AG08395 (cell line): ENCODE data around the gene LRRC56.
"Not testable (repeated sequence)": the region's sequence is repeated elsewhere in the genome, so short reads cannot be mapped to it uniquely, and the experiment has no call there.

Experiments used
- DNase-seq: peaks from one replicate; pipeline ENCODE4 v3.0.0; 2012; ENCODE audit warnings: mixed read lengths, low spot score

Gene LRRC56

DNA sequence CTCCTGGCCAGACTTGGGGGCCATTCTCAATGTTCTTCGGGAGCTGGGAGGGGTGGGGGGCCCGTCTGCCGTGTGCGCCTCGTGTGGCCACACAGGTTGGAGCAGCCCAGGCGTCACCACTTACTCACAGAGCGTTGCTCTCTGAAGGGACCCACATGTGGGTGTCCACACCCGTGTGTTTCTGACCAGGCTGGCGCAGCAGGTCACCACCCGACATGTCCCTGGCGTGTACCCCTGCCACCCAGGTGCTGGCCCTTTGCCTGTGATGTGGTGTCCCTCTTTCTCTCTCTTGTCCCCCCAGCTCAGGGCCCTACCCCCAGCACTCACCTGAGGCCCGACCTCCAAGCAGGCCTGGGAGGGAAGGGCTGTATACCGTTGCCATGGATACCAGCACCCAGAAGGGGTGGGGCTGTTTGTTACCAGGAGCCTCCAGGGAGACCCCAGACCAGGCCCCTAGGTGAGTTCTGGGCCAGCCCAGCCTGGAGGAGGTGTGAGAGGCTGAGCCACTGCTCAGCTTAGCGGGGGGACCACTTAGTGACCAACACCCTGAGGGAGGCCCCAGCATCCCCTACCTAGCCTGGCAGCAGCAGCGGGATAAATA is 21.8 kb downstream of the LRRC56 start:
- no peak for DNase-seq

GRCh38 chr11:559712-560304 is 22.5 kb downstream of the LRRC56 start:
- no peak for DNase-seq

DNA sequence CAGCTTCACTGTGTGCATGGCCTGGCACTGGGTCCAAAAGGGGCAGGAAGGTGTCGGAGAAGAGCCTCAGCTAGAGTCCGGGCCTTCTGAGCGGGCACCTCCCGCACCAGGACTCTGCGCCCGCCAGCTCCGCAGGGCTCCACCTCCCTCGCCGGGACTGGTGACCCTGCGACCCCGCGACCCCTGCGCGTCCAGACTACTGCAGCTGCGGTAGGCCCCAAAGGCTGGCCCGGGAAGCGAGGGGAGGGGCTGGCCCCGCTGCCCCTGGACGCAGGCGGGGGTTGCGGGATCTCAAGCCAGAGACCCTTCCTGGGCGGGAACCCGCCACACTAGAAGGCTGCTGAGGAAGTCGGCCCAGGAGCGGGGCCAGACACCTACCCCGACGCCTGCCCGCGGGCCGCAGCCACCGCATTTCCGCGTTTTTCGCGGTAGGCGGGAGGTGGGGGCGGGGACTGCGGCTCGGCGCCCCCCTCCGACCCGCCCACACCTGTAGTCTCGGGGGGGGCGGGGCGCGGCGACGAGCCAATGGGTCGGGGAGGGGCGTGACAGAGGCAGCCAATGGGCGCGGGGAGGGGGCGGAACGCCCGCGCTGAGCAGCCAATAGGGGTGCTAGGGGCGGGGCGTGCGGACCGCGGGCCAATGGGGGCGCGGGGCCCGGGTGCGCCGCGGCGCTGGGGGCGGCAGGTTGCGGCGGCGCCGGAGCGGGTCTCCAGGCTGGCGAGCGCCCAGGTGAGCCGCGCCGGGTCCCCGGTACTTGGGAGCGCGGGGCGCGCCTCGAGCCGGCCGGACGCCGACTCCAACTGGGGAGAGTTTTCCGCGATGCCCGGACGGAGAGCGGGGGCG is 23.2 kb downstream of the LRRC56 start, which contains the start of the genes LMNTD2 and RASSF7:
Gene LMNTD2 (minus strand): TSS at position 434 of the 843 bp plus-strand sequence. CDS start 22 bp downstream, at position 412.
Gene RASSF7 (plus strand): TSS at position 666 of the 843 bp plus-strand sequence. CDS start 799 bp downstream, outside the sequence.
- peak; percentile 99 for DNase-seq

- no peak for DNase-seq
These were observed 24.0 kb downstream of the LRRC56 start for GRCh38 chr11:561148-562003.

DNA sequence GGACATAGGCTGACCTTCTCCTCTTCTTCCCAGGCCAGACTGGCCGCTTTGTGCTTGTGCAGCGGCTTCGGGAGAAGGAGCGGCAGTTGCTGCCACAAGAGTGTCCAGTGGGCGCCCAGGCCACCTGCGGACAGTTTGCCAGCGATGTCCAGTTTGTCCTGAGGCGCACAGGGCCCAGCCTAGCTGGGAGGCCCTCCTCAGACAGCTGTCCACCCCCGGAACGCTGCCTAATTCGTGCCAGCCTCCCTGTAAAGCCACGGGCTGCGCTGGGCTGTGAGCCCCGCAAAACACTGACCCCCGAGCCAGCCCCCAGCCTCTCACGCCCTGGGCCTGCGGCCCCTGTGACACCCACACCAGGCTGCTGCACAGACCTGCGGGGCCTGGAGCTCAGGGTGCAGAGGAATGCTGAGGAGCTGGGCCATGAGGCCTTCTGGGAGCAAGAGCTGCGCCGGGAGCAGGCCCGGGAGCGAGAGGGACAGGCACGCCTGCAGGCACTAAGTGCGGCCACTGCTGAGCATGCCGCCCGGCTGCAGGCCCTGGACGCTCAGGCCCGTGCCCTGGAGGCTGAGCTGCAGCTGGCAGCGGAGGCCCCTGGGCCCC is 24.8 kb downstream of the LRRC56 start:
- no peak for DNase-seq

DNA sequence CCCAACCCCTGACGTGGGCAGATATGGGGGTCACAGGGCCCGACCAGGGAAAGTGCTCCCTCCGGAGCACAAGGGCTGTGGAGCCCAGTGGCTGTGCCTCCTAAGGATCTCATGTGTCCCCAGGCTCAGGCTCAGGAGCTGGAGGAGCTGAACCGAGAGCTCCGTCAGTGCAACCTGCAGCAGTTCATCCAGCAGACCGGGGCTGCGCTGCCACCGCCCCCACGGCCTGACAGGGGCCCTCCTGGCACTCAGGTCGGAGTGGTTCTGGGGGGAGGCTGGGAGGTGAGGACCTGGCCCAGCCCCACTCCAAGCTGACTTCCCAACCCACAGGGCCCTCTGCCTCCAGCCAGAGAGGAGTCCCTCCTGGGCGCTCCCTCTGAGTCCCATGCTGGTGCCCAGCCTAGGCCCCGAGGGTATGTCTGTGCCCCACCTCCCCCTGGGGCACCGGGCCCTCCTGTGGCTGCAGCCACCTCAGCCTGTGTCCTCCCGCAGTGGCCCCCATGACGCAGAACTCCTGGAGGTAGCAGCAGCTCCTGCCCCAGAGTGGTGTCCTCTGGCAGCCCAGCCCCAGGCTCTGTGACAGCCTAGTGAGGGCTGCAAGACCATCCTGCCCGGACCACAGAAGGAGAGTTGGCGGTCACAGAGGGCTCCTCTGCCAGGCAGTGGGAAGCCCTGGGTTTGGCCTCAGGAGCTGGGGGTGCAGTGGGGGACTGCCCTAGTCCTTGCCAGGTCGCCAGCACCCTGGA is 25.9 kb downstream of the LRRC56 start:
- DNase-seq: no peak

DNA sequence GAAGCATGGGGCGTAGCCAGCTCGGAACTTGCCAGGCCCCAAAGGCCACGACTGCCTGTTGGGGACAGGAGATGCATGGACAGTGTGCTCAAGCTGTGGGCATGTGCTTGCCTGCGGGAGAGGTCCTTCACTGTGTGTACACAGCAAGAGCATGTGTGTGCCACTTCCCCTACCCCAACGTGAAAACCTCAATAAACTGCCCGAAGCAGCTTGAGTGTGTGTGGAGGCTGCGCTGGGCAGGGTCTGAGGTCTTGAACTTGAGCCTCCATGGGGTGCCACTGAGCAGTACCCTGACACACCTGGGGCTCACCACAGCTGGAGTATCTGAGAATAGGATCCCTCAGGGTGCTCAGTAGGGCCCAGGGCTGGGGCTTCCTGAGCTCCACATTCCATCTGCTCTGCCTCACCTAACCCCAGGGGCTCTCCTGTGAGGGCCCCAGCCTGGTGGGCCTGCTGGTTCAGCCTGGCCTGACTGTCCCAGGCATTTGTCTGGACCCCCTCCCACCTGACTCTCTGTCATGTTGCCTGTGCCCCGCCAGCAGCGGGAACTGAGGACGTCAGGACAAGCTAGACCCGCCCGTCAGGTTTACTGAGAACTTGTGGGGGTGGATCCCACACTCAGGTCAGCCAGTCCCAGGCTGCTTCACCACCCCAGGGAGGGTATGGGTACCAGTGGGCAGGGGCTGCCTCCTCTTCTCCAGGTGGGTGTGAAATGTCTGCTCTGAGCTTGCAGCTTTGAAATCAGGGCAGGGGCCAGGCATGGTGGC is 26.7 kb downstream of the LRRC56 start:
- DNase-seq: no peak

DNA sequence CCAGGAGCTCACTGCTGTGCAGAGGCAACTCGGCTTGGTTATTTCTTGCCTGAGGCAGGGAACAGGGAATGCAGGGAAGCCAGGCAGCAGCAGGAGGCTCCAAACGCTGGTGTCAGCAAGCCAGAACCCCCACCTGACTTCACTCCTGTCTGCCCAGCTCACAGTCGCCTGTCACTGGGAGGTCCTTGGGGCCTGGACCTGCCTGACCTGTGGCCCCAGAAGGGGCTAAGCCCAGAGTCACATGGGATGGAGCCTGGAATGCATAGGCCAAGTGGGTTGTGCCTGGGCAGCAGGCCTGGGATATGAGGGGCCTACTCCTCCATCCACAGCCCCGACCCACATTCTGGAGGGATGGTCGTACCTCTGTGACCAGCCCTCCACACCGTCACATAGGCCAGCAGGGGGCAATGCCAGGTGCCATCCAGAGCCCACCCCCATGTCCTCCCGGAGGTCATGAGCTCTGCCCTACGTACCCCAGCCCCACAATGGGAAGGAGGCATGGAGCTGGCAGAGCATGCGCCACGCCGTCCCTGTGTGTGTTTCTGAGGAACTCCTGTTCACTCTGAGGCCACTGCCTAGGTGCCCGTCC is 28.7 kb downstream of the LRRC56 start:
- no peak for DNase-seq

- no peak for DNase-seq
These were observed 29.8 kb downstream of the LRRC56 start for GRCh38 chr11:567011-567628.

GRCh38 chr11:567629-568292 is 30.4 kb downstream of the LRRC56 start:
- no peak for DNase-seq

GRCh38 chr11:568306-569157 is 31.2 kb downstream of the LRRC56 start:
- DNase-seq: peak; percentile 98

GRCh38 chr11:569158-569885 is 32.0 kb downstream of the LRRC56 start:
- DNase-seq: no peak

- DNase-seq: no peak
These were observed 34.5 kb downstream of the LRRC56 start for GRCh38 chr11:571802-572185.

GRCh38 chr11:573146-573759 is 35.9 kb downstream of the LRRC56 start:
- no peak for DNase-seq

- DNase-seq: not testable (repeated sequence)
These were observed 36.8 kb downstream of the LRRC56 start for GRCh38 chr11:574031-574570.

DNA sequence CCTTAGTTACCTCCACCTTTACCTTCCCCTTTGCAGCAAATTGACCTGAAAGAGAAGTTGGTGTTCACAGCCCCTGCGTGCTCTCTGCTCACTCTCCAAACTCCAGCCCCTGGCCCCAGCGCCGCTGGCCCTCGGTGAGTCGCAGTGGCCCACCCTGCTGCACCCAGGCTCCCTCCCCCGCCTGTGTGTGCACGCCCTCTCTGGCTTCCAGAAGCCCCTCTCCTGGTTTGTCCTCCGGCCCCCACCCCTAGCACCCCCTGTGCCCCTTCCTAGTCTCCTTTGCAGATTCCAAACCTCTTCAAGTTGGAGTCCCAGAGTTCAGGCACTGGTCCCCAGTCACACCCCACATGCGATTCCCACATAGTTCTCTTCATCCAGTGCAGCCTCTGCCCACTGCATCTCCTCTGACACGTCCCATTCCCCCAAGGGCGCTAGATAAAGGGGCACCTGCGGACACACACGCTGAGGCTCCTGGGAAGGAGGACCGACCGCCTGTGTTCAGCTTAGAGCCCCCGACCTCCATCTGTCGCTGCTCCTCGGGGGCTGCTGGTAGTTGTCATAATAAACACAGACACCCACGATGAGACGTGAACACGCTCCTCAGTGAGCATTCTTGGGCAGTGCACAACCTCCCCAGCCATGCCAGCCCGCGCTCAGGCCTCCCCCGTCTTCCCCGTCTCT is 37.4 kb downstream of the LRRC56 start:
- no peak for DNase-seq
